Stimulated activated CD4-positive, alpha-beta T cell treated with anti-CD3 and anti-CD28 coated beads, Interleukin-2, amount 100 ng/mL, for 24 hours (primary cell): Measurements from ENCODE around the gene CORO2A.
A peak's percentile ranks its signal among the peaks of the same experiment; 100 is the strongest.

ENCODE experiments used
- DNase-seq, 2 donors: peaks; one replicate each; pipeline ENCODE4 v3.0.0-alpha.2; 2020

The CORO2A gene

DNA sequence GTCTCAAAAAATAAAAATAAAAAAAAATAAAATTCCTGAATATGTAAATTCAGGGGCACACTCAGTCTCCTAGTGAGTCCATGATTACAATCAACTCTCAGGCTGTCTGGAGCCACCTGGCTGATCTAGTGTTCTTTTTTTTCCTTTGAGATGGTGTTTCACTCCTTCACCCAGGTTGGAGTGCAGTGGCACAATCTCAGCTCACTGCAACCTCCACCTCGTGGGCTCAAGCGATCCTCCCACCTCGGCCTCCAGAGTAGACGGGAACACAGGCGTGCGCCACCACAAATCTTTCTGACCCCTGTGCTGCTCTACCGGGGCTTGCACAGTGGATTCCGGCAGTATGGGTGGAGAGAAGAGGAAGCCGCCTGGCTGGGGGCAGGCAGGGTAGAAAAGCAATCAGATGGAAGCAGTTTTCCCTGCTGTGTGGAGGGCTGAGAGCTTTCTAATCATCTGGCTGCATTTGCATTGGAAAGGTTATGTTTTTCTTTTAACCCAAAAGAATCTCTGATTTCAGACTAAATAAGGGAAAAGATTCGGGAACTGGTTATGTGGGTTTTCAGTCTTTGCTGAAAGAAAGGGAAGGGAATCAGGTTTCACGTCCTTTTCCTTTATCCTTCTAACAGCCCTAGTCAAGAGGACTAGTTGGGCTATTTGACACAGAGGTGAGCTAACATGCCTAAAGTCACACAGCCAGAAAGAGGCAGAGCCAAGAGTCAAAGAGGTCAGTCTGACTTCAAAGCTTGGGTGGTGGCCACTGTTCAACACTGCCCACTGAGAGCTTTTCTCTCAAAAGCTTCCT, 26.3 kb upstream of the CORO2A start:
- no peak for DNase-seq

DNA sequence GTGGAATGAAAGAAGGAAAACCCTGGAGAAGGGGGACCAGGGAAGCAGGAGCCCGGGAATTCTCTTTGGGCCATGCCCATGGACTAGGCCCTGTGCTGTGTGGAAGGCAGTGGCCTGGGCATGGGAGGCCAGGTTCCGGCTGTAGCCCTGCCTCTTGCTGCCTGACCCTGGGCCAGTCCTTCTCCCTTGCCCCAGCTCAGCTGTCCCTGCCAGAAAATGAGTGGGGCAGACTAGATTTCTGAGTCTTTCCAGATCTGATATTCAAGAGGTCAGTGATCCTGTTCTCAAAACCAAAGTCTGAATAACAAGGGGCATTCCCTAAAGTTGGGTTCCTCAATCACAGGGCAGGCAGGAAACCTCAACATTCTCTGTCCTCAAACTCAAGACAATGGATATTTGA, 24.8 kb upstream of the CORO2A start:
- DNase-seq: no peak

DNA sequence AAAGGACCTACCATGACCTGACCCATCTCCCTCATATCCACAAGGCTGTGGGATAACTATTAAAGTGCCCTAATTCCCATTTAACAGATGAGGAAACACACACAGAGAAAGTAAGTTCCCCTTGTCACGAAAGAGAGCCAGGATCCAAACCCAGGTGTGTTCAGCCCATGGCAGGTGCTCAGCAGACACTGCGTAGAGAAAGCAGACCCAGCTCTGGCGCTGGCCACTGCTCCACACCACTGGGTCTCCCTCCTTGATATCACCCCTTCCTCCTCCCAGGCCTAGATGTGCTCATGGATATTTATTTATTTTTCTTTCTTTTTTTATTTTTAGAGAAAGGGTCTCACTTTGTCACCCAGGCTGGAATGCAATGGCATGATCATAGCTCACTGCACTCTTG, 24.0 kb upstream of the CORO2A start:
- no peak for DNase-seq

DNA sequence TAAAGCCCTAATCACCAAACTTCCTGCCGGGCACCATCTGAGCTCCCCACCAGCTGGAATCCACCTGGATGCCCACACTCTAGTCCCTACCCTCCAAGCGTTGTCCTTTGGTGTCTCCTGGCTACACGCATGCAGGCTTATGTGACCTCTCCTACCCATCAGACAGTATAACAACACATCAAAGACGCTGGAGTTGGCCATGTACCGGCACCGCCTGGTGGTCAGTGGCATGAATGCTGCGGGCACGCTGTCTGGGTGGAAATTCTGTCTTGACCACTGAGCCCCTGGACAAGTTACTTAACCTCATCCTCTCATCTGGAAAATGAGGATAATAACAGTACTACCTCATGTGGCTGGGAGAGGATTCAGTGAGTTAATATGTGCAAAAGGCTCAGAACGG, 23.4 kb upstream of the CORO2A start:
- no peak for DNase-seq

DNA sequence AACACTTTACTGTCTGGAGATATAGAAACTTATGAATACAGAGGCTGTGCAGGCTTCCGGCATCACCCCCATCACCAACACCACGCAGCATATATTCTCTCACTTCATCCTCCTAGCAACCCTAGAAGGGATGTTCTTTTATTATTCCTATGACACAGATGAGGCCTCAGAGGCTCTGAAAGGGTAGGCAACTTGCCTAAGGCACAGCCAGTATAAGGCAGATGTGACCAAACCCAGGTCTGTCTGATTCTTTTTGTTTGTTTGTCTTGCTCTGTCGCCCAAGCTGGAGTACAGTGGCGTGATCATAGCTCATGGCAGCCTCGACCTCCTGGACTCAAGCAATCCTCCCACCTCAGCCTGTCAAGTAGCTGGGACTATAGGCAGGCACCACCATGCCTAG, 22.8 kb upstream of the CORO2A start:
- DNase-seq: no peak

DNA sequence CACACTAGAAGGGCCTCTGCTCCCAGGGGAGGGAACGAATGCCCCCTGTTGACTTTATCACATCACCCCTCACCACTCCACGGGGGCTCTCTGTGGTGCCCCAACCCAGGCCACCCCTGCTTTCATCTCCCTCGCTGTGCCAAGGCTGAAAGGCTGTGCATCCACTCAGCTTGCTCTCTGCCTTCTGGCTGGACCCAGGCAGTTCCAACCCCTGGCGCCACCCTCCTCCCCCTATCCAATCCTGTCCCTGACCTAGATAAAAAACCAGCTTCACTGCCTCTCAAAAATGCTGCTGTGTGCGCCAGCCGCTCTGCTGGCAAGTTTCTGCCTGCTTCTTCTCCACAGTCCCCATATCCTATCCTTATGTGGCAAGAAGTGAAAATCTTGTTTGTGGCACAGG, 22.4 kb upstream of the CORO2A start:
- DNase-seq: no peak

DNA sequence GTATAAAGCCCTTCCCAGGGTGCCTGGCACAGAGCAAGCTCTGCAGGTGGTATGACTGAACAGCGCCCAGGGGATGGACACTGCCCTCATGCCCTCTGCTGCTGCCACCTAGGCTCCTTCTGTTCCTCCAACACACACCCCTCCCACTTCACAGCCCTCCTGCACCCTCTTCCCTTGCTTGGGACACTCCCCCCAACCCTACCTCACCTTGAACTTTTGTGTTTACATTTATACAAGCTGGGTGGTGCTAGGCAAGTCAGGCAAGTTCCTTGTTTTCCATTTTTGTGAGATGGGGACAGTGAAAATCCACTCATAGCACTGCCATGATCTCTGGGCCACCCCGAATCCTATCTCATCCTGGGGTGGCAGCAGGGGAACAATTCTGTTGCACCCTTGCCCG, 18.8 kb upstream of the CORO2A start:
- no peak for DNase-seq

DNA sequence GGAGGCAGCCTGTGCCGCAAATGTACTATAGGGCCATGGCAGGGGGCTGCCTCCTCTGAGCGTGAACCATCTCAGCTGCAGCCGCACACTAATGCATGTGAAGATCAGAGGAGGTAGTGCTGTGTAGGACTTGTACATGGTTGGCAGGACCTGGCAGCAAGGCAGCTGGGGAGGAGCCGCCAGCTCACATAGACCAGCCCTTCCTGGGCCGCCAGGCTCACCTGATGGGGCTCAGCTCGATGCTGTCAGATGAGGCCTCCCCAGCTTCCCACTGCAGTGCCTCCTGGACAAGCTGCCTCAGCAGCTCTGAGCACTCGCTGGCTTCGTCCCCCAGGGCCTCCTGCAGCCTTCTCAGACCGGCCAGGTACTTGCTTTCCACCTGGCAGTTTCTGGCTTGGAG, 18.0 kb upstream of the CORO2A start:
- DNase-seq: no peak

DNA sequence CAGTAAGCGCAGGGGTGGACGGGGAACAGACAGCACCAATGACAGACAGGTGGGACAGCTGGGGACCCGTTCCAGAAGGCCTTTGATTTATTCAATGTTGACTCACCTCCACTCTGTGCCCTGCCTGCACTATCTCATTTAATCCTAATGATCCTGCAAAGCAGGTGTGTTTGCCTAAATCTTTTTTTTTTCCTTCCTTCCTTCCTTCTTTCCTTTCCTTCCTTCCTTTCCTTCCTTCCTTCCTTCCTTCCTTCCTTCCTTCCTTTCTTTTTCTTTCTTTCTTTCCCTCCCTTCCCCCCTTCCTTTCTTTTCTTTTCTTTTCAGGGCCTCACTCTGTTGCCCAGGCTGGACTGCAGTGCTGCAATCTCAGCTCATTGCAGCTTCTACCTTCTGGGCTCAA, 17.1 kb upstream of the CORO2A start:
- no peak for DNase-seq

DNA sequence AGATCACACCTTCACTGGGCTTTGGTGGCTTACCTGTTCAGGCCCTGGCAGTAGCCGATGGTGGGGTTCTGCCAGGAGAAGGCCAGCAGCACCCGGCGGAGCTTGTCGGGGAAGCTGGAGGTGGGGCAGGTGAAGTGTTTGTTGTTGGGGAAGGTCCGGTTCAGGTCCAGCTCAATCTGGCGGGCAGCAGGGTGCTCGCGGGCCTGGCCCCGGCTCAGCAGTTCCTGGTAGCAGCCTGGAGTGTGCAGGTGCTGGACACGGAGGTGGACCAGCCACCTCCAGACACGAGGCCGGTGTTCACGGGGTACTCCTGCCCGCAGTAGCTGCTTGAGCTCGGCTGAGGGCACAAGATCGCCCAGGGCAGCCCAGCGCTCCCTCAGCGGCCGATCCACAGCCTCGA, 16.2 kb upstream of the CORO2A start:
- no peak for DNase-seq

DNA sequence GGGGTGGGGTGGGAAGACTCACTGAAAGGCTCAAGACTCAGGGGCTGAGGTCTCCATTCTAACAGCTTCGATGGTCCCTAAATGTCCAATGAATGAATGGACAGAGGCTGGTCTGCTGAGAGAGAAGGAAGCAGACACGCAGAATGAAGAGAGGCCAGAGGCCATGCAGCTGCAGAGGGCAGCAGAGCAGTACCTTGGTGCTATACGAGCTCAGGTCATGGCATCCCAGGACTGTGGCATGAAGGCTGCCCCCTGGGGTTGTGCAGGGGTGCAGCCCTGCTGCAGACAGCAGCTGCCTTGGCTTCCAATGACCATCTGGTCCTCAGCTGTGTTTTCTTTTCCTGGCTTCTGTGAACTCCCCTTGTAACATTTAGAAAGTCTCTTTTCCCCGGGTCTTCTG, 15.2 kb upstream of the CORO2A start:
- DNase-seq: no peak

DNA sequence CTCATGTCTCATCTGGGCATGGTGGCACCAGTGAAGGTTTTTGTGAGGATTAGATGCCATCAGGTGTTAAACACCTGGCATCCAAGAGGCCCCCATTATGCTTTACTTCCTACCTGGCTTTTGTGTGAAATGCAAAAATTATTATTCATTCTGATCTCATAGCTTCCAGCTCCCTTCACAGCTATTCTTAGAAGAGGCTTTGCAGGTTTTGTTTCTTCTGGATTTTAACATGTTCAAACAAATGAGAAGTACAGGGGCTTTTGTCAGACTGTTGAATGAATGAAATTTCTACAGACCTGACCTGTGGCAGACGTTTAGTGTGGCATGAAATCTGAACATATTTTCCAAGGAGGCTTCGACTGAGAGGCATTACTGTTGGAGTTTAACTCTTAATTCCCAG, 14.3 kb upstream of the CORO2A start:
- no peak for DNase-seq

DNA sequence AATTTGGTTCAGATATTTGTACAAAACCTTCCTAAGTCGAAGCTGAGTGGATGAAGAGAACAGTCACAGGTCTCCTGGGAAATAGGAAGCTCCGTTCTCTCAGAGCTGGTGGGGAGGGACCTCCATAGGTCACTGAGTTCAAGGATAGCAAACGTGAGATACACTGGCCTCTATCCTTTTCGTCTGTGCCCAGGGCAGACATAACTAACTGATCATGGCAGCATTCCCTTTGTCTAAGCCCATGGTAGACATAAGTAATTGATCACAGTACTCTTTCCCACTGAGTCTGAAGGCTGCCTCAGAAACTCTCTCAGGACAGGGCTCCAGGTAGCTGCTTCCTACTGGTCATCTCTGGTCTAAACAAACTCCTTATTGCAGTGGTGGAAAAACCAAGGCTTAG, 12.3 kb upstream of the CORO2A start:
- no peak for DNase-seq

DNA sequence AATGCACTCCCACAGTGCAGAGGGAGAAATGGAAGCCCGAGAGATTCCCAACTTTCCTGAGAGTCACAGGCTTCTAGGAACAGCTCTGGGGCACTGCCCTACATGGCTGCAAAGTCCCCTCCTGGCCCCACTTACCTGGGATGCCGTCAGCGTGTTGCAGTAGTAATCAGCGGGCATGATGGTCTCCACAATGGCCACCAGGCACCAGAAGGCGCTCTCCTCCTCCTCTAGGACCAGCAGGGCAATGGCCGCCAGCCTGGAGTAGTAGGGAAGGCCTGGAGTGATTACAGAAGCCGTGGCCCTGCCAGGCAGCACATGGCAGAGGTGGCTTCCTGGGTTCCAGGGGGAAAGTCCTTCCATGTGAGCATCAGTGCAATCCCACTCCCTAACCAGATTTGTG, 10.7 kb upstream of the CORO2A start:
- DNase-seq: no peak

DNA sequence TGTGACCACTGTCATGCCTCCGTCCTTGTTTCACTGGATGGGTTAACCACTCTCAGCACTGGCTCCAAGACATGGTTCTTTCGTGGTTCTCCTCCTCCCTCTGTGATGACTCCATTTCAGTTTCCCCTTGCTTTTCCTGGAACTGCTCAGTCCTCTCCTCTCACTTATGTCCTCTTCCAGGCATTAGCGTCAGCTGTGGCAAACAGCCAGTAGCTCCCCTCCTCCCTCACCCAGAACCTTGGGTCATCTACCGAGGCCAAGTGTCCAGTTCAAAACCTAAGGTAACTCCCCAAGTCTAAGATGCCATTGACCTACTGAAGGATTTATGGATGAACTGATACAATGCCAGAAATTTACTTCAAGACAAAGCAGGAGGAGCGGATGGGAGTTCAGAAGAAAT, 9.8 kb upstream of the CORO2A start:
- no peak for DNase-seq

DNA sequence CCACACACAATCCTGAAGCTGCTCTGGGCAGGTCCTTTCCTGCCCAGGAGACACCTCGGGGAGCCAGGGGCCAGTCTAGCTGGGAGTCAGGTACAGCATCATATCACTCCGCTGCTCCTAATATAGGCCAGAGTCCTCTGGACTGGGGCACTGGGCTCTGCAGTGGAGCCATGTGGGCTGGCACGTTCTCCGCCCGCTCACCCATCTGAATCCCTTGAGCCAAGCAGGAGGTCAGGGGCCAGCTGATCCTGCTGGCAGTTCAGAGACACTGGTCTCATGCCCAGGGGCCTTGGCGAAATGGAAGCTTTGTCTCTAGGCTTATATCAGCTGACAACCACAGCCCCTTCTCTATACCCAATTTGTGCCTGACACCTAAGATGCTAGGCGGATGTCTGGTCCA, 9.3 kb upstream of the CORO2A start:
- no peak for DNase-seq

DNA sequence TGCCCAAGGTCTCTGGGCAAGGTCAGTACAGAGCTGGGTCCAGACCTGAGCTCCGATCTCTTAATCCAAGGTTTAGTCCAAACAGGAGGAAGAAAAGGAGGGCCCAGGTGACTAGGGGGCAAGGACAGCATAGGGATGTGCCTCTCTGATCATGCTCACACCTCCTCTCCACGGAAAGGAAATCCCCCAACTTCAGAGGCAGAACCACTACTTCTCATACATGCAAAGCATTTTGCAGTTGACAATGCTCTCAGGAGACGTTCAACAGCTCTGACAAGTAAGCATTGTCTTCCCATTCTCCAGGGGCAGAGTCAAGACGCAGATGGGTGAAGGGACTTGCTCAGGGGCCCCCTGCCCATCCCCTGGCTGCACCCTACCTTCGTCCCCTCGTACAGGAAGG, 8.7 kb upstream of the CORO2A start:
- DNase-seq: no peak

DNA sequence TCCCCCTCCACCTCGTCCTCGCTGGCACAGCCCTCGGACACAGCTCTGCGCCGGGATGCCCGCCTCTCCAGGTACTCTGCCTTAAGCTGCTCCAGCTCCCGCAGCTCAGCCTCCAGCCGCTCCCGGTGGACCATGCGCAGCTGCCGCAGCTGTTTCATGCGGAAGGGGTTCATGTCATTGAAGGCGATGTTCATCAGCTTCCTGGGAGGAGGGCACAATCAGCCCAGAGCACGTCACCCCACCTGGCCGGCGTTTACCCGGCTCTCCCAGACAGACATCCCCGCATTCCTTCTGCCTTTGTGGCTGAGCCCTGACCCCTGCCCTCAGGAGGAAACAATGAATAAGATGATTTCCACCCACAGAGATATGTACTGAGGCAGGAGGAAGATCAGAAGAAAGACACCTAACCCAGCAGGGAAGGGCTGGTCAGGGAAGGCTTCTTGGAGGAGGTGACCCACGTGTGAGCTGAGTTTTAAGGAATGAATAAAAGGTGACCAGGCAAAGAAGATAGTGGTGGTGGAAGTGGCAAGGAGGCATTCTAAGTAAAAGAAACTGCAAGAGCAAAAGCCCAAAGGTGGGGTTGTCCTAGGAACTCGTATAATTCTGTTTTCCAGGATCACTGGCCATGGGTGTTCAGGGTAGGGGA, 7.1 kb upstream of the CORO2A start:
- no peak for DNase-seq

DNA sequence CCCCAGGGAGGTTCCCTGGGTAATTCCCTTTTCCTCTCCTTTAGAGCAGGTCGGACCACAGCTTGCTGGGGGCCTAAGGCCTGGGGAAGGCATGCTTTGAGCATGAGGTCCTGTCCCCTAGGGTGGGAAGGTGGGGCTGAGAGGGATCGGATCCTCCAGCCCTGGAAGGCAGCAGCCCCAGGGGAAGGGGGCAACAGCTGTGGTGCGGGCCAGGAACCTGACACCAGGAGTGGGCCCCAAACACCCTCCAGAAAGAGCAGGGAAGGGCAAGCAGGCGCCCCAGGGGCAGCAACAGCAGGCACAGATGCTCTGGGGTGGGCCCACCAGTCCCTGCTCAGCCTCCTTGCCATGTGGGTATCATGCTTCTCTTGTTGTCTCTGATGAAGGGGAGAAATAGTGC, 3.2 kb upstream of the CORO2A start:
- DNase-seq: no peak

DNA sequence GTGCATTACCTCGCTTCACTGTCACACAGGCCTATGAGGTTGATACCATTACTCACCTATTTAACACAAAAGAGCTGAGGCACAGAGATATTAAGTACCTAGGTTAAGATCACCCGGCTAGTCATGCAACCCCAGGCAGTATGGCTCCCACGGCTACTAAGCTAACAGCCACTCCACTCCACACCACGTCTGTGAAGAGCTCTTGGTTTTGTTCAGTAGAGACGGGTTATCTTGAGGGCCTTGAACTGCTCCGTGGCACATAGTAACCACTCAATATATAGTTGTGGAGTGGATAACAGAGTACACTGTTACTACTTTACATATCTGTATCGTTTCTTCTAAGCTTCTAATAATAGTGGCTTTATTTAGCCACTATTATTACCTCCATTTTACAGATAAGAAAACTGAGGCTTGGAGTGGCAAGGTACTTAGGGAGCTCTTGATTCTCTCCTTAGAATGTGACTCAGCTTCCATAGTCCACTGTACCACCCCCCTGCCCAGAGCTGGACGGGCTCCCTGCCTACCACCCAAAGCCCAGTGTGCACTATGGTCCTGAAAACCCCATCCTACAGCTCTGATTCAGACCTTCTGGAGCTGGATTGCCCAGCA, 1.0 kb upstream of the CORO2A start:
- no peak for DNase-seq

DNA sequence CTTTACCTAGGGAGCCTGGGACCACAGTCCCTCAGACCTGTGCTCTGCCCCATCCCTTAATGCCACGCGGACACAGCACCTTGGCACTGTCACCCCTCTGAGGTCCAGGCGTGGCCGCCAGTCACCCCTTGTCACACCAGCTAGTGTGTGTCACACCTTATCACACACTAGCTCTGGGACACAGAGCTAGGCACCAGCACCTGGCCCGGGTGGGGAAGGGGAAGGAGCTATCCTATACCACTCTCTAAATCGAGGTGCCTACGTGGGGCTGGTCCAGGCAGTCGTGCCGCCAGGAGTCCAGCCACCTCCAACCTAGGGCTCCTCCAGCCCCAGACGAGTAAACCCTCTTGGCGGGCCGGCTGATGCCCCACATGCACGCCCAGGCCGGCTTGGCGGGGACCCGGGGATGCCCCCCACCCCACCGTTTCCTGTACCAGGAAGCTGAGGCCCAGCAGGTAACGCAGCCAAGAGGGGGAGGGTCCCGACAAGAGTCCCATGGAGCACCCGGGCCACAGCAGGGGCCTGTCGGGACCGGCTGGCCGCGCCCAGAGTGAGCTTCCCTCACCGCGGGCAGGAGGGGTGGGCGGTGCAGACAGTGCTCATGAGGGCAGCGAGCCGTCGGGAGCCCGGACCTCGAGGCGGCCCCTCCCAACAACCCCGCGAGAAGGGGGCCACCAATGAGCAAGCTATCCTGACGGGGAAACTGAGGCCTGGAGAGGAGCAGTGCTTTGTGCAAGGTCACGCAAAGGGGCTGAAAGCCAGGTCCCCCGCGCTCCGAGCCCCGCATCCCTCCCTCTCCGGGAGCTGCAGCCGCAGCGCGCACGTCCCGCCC, 550 bp downstream of the CORO2A start:
- peak; percentile 23 to 30 for DNase-seq

DNA sequence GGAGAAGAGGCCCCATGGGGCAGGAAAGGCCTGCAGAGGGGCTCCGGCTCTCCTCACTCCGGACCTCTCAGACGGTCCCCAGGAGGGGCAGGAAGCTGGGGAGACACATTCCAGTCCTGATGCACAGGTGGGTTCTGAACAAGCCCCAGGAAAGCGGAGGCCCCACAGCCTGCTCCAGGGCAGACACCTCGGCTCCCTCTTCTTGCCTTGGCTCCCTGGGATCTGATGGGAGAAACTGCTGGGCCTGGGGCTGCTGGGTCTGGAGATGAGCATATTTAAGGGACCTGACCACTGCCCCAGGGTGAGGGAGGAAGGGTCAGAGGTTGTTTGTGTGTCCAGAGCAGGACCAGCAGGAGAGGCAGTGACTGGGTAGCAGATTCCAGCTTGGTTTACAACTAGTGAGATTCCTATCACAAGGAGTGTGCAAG, 1.2 kb downstream of the CORO2A start:
- no peak for DNase-seq

DNA sequence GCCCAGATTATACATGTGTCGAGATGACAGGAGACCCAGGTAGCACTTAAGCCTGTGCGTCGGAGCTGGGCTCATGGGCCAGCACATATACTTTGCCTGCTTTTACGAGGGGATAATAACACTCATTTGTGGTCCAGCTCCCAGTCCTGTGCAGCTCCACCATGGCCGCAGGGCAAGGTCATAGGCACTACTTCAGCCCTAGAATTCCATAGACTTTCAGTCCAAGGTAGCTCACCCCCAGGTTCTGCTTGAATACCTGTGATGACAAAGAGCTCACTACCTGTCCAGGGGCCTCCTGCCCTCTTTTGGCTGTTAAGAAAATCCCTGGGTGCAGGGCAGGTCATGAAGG, 1.7 kb downstream of the CORO2A start:
- DNase-seq: no peak

DNA sequence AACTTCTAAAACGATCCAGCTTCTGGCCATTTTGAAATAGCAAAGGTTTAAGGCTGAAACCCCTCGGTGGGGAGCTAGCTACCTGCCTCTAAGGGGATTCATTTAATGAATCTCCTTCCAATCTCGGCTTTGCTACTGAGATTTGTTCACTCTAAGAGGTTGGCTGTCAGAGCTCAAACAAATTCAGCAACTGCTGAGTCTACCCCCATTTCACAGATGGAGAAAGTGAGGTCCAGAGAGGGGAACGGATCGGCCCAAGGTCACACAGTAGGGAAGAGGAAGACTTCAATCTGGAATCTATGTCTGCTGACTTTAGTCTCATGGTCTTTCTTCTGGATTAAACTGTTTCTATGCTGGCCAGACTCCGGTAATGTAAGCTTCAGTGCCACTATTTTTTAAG, 3.0 kb downstream of the CORO2A start:
- DNase-seq: no peak
